HepG2 (cell line): Measurements from ENCODE around the gene MAPK12. TPM values are rescaled to one million over a fixed set of nuclear protein-coding genes. Genes with fewer than 3 reads are reported as not detected.

Experiments used
- CEBPZ ChIP-seq: IDR thresholded peaks from 2 replicates; pipeline ENCODE4 v1.6.1; 2012; ENCODE audit warnings: low read length, improper control_type of control experiment
- FOXJ3 ChIP-seq: sonication (generic); formaldehyde crosslinking; IDR thresholded peaks from 2 replicates; pipeline ENCODE4 v1.4.0; 2020; ENCODE audit warnings: missing genetic modification reagents, mild to moderate bottlenecking, borderline replicate concordance
- JUND ChIP-seq: sonication (generic); formaldehyde crosslinking; IDR thresholded peaks from 2 replicates; pipeline ENCODE4 v1.8.0; 2022; ENCODE audit warnings: mild to moderate bottlenecking, missing genetic modification reagents
- KDM5B ChIP-seq: sonication (generic); formaldehyde crosslinking; IDR thresholded peaks from 2 replicates; pipeline ENCODE4 v1.4.0; 2020; ENCODE audit warnings: missing genetic modification reagents, mild to moderate bottlenecking, borderline replicate concordance
- THRA ChIP-seq: sonication (generic); formaldehyde crosslinking; IDR thresholded peaks from 2 replicates; pipeline ENCODE4 v1.4.0; 2020; ENCODE audit warnings: missing genetic modification reagents, borderline replicate concordance
- ZBED4 ChIP-seq: sonication (generic); formaldehyde crosslinking; IDR thresholded peaks from 2 replicates; pipeline ENCODE4 v1.4.0; 2020; ENCODE audit warnings: missing genetic modification reagents, borderline replicate concordance
- ZBTB2 ChIP-seq: sonication (generic); formaldehyde crosslinking; IDR thresholded peaks from 2 replicates; pipeline ENCODE4 v1.8.0; 2022; ENCODE audit warnings: low read depth, missing genetic modification reagents
- ZNF441 ChIP-seq: sonication (generic); formaldehyde crosslinking; IDR thresholded peaks from 2 replicates; pipeline ENCODE4 v1.7.0; 2021; ENCODE audit warnings: missing genetic modification reagents, borderline replicate concordance
- ZNF569 ChIP-seq: sonication (generic); formaldehyde crosslinking; IDR thresholded peaks from 2 replicates; pipeline ENCODE4 v1.5.0; 2020; ENCODE audit warnings: mild to moderate bottlenecking, missing genetic modification reagents, moderate library complexity, borderline replicate concordance
- ZNF704 ChIP-seq: sonication (generic); formaldehyde crosslinking; IDR thresholded peaks from 2 replicates; pipeline ENCODE4 v1.8.1; 2023; ENCODE audit warnings: mild to moderate bottlenecking, inconsistent platforms, moderate library complexity, missing genetic modification reagents, borderline replicate concordance
- ZNF75D ChIP-seq: sonication (generic); formaldehyde crosslinking; IDR thresholded peaks from 2 replicates; pipeline ENCODE4 v1.8.1; 2023; ENCODE audit warnings: missing genetic modification reagents, mild to moderate bottlenecking, borderline replicate concordance
- ZNF784 ChIP-seq: sonication (generic); formaldehyde crosslinking; IDR thresholded peaks from 2 replicates; pipeline ENCODE4 v1.5.1; 2020; ENCODE audit warnings: missing genetic modification reagents, mild to moderate bottlenecking, borderline replicate concordance
- polyA plus RNA-seq, 8 experiments: library from polyadenylated mRNA; depleted of rRNA in 3 of 8; stranded (reverse) in 7 of 8; unstranded in 1 of 8; fragments of >200 nt; fragmentation: Illumina TruSeq in 4 of 8; extraction: Trizol in 4 of 8; gene quantifications; 2 replicates each; pipeline versions ENCODE4 v1.2.1 to v1.2.3, GENCODE V29; 2011 to 2016; ENCODE audit warnings: low read depth in 4 of 8, missing spikeins in 1 of 8, mixed read lengths in 1 of 8; ENCODE audit not compliant: insufficient read depth in 1 of 8
- total RNA-seq, 5 experiments: library from RNA; depleted of rRNA; stranded (reverse); fragments of >200 nt; fragmentation: Illumina TruSeq; extraction: Trizol; gene quantifications; 2 replicates each; pipeline ENCODE4 v1.2.3, GENCODE V29; 2016; ENCODE audit warnings: low read depth in 1 of 5

The MAPK12 gene
- total and polyA plus RNA-seq, 2 of the 13 experiments (the other 11 are each of a cell fraction or from before 2014, with no cell fraction given): 22.2 to 23.3 TPM

- TF ChIP-seq ZNF75D (CRISPR knock-in tag): peak; percentile 37; the same call in 1 of the 2 replicates
- TF ChIP-seq ZBED4 (CRISPR knock-in tag): peak; percentile 86
- peak; percentile 89; the same call in 1 of the 2 replicates for TF ChIP-seq FOXJ3 (CRISPR knock-in tag)
- TF ChIP-seq CEBPZ: no peak
- TF ChIP-seq ZNF784 (CRISPR knock-in tag): 0 out of 2 replicates have a peak, but pooled peaks have one; percentile 60
- TF ChIP-seq ZBTB2 (CRISPR knock-in tag): no peak
- peak; percentile 100 for TF ChIP-seq THRA (CRISPR knock-in tag)
- no peak for TF ChIP-seq ZNF441
- TF ChIP-seq KDM5B (CRISPR knock-in tag): peak; percentile 67; the same call in 1 of the 2 replicates
- TF ChIP-seq ZNF704 (CRISPR knock-in tag): no peak
- TF ChIP-seq ZNF569: no peak
- TF ChIP-seq JUND (CRISPR knock-in tag): no peak
Measured at GRCh38 chr22:50293441-50294318, 32.2 kb upstream of the MAPK12 start (continued).
